Mesendoderm (in vitro differentiated cells): ENCODE measurements around the gene IFNGR1.

Experiments used
- DNase-seq: peaks from one replicate; pipeline ENCODE4 v3.0.0; 2013
- H2AK5ac ChIP-seq: 2 replicates; pipeline ENCODE4 v1.6.1; 2013; ENCODE audit warnings: low read length, inconsistent platforms
- H2BK120ac ChIP-seq: 2 replicates; pipeline ENCODE4 v1.6.1; 2013; ENCODE audit warnings: low read depth, mild to moderate bottlenecking, low read length, moderate library complexity, mixed read lengths
- H2BK15ac ChIP-seq: replicated peaks from 2 replicates; pipeline ENCODE4 v1.6.1; 2013; ENCODE audit warnings: low read depth, mild to moderate bottlenecking, moderate library complexity
- H2BK5ac ChIP-seq: 2 replicates; pipeline ENCODE4 v1.6.1; 2013; ENCODE audit warnings: low read length, inconsistent platforms
- H3K18ac ChIP-seq: 2 replicates; pipeline ENCODE4 v1.6.1; 2013; ENCODE audit warnings: mild to moderate bottlenecking, low read length, mixed read lengths
- H3K23ac ChIP-seq: one replicate; pipeline ENCODE4 v1.6.1; 2013; ENCODE audit warnings: low read length
- H3K27ac ChIP-seq: 2 replicates; pipeline ENCODE4 v1.5.1; 2013; ENCODE audit warnings: low read depth, mild to moderate bottlenecking, inconsistent platforms, low read length, moderate library complexity
- H3K27me3 ChIP-seq: 2 replicates; pipeline ENCODE4 v1.6.1; 2013; ENCODE audit warnings: low read length, control low read depth, mild to moderate bottlenecking, inconsistent platforms; ENCODE audit not compliant: insufficient read depth, poor library complexity
- H3K36me3 ChIP-seq: 2 replicates; pipeline ENCODE4 v1.6.1; 2013; ENCODE audit warnings: low read length, inconsistent platforms; ENCODE audit not compliant: control insufficient read depth, insufficient read depth
- H3K4ac ChIP-seq: one replicate; pipeline ENCODE4 v1.6.1; 2013; ENCODE audit warnings: low read depth, mild to moderate bottlenecking, low read length, moderate library complexity
- H3K4me1 ChIP-seq: 2 replicates; pipeline ENCODE4 v1.6.1; 2013; ENCODE audit warnings: low read depth, low read length, inconsistent platforms; ENCODE audit not compliant: control insufficient read depth
- H3K4me2 ChIP-seq: 2 replicates; pipeline ENCODE4 v1.6.1; 2013; ENCODE audit warnings: low read length
- H3K4me3 ChIP-seq: 2 replicates; pipeline ENCODE4 v1.5.1; 2013; ENCODE audit warnings: mild to moderate bottlenecking, low read length
- H3K56ac ChIP-seq: one replicate; pipeline ENCODE4 v1.6.1; 2013; ENCODE audit warnings: low read length
- H3K79me1 ChIP-seq: 2 replicates; pipeline ENCODE4 v1.6.1; 2013; ENCODE audit warnings: low read length, inconsistent platforms
- H3K79me2 ChIP-seq: 2 replicates; pipeline ENCODE4 v1.6.1; 2013; ENCODE audit warnings: mild to moderate bottlenecking, low read length; ENCODE audit not compliant: control insufficient read depth, insufficient read depth
- H3K9ac ChIP-seq: 2 replicates; pipeline ENCODE4 v1.6.1; 2013; ENCODE audit warnings: low read length, inconsistent platforms
- H4K5ac ChIP-seq: one replicate; pipeline ENCODE4 v1.6.1; 2013; ENCODE audit warnings: low read length
- H4K8ac ChIP-seq: one replicate; pipeline ENCODE4 v1.6.1; 2013; ENCODE audit warnings: low read depth, mild to moderate bottlenecking, control low read depth, low read length, moderate library complexity
- WGBS: extraction: QIAGEN DNeasy Blood & Tissue Kit; methylation state at CpG from one replicate; pipeline ENCODE4 v1.1.7; 2013; ENCODE audit warnings: low lambda C conversion rate, missing lambda C conversion rate; ENCODE audit not compliant: insufficient coverage; ENCODE audit errors: extremely low coverage; 5-methylcytosine and 5-hydroxymethylcytosine counted together

IFNGR1 gene

GRCh38 chr6:137227871-137228302 is 8.7 kb upstream of the IFNGR1 start:
- H2BK15ac ChIP-seq = no peak overlapping the region
- H3K4me2 ChIP-seq = no peak overlapping the region
- no peaks in the 10 kb centered on the region for H3K4me1 ChIP-seq
- no peak overlapping the region for H3K27ac ChIP-seq
- no peak overlapping the region for H3K9ac ChIP-seq
- H2AK5ac ChIP-seq = no peak overlapping the region
- H3K79me1 ChIP-seq = no peaks in the 10 kb centered on the region
- H3K56ac ChIP-seq = no peak overlapping the region
- no peak overlapping the region for H2BK120ac ChIP-seq
- no peak overlapping the region for H3K23ac ChIP-seq
- H4K5ac ChIP-seq = no peak overlapping the region
- no peak overlapping the region for H4K8ac ChIP-seq
- H3K4ac ChIP-seq = no peak overlapping the region
- no peaks in the 10 kb centered on the region for H3K79me2 ChIP-seq
- no CpG with 5 or more reads among the region's 4 CpGs for WGBS
- no peak overlapping the region for H3K4me3 ChIP-seq
- no peak overlapping the region for H2BK5ac ChIP-seq
- H3K27me3 ChIP-seq = no peaks in the 10 kb centered on the region
- no peaks in the 10 kb centered on the region for H3K36me3 ChIP-seq
- no peak for DNase-seq
- H3K18ac ChIP-seq = no peak overlapping the region

- WGBS = no CpG with 5 or more reads among the region's 4 CpGs
- H3K4me1 ChIP-seq = no peaks in the 10 kb centered on the region
Observed at GRCh38 chr6:137226697-137227096, 7.5 kb upstream of the IFNGR1 start.

GRCh38 chr6:137224799-137225198 is 5.6 kb upstream of the IFNGR1 start:
- H2BK15ac ChIP-seq = no peak overlapping the region
- no peak overlapping the region for H3K18ac ChIP-seq
- no peaks in the 10 kb centered on the region for H3K4me1 ChIP-seq
- H3K27ac ChIP-seq = no peak overlapping the region
- H3K79me2 ChIP-seq = no peaks in the 10 kb centered on the region
- H2AK5ac ChIP-seq = no peak overlapping the region
- no peak overlapping the region for H3K4me3 ChIP-seq
- no peak overlapping the region for H3K4me2 ChIP-seq
- H4K5ac ChIP-seq = no peak overlapping the region
- H3K36me3 ChIP-seq = no peaks in the 10 kb centered on the region
- no peak overlapping the region for H3K56ac ChIP-seq
- WGBS = no CpG with 5 or more reads among the region's 2 CpGs
- no peaks in the 10 kb centered on the region for H3K27me3 ChIP-seq
- H2BK5ac ChIP-seq = no peak overlapping the region
- H3K79me1 ChIP-seq = no peaks in the 10 kb centered on the region
- no peak overlapping the region for H4K8ac ChIP-seq
- H2BK120ac ChIP-seq = no peak overlapping the region
- no peak for DNase-seq
- H3K4ac ChIP-seq = no peak overlapping the region
- H3K23ac ChIP-seq = no peak overlapping the region
- no peak overlapping the region for H3K9ac ChIP-seq

More at GRCh38 chr6:137226697-137227096, 7.5 kb upstream of the IFNGR1 start:
- Histone ChIP-seq H3K4ac (no peak overlapping the region), H2AK5ac (no peak overlapping the region), H3K79me1 (no peaks in the 10 kb centered on the region), H3K79me2 (no peaks in the 10 kb centered on the region), H3K56ac (no peak overlapping the region), H3K4me3 (no peak overlapping the region), H2BK15ac (no peak overlapping the region), H4K8ac (no peak overlapping the region), H2BK5ac (no peak overlapping the region), H4K5ac (no peak overlapping the region), H3K27me3 (no peaks in the 10 kb centered on the region), H2BK120ac (no peak overlapping the region), H3K27ac (no peak overlapping the region), H3K23ac (no peak overlapping the region), H3K9ac (no peak overlapping the region), H3K4me2 (no peak overlapping the region), H3K36me3 (no peaks in the 10 kb centered on the region), H3K18ac (no peak overlapping the region)
- no peak for DNase-seq

GRCh38 chr6:137223370-137224131 is 4.4 kb upstream of the IFNGR1 start:
- Histone ChIP-seq H3K4me1 (no peaks in the 10 kb centered on the region), H3K23ac (no peak overlapping the region), H3K79me2 (peaks cover 3% of the 10 kb centered on the region), H3K18ac (no peak overlapping the region), H3K9ac (no peak overlapping the region), H3K36me3 (no peaks in the 10 kb centered on the region), H2BK120ac (no peak overlapping the region), H3K4me3 (no peak overlapping the region), H3K79me1 (peaks cover 3% of the 10 kb centered on the region), H2BK5ac (no peak overlapping the region), H3K56ac (no peak overlapping the region), H4K5ac (no peak overlapping the region), H3K4ac (no peak overlapping the region), H3K27ac (no peak overlapping the region), H3K4me2 (no peak overlapping the region), H2BK15ac (no peak overlapping the region), H4K8ac (no peak overlapping the region), H2AK5ac (no peak overlapping the region), H3K27me3 (no peaks in the 10 kb centered on the region)
- no CpG with 5 or more reads among the region's 6 CpGs for WGBS
- DNase-seq = no peak

- H3K4me1 ChIP-seq = peaks cover 4% of the 10 kb centered on the region
- H3K4me3 ChIP-seq = no peak overlapping the region
- DNase-seq = no peak
- H4K5ac ChIP-seq = no peak overlapping the region
- no peaks in the 10 kb centered on the region for H3K36me3 ChIP-seq
- H3K18ac ChIP-seq = no peak overlapping the region
- no peak overlapping the region for H2BK5ac ChIP-seq
- H4K8ac ChIP-seq = no peak overlapping the region
- no peak overlapping the region for H3K9ac ChIP-seq
- no peak overlapping the region for H2BK120ac ChIP-seq
- WGBS = no CpG with 5 or more reads among the region's 3 CpGs
- no peaks in the 10 kb centered on the region for H3K27me3 ChIP-seq
- H3K79me1 ChIP-seq = peaks cover 11% of the 10 kb centered on the region
- no peak overlapping the region for H3K56ac ChIP-seq
- no peak overlapping the region for H3K23ac ChIP-seq
- no peak overlapping the region for H3K4me2 ChIP-seq
- H3K27ac ChIP-seq = no peak overlapping the region
- H2AK5ac ChIP-seq = no peak overlapping the region
- H3K79me2 ChIP-seq = peaks cover 14% of the 10 kb centered on the region
- H3K4ac ChIP-seq = no peak overlapping the region
- H2BK15ac ChIP-seq = no peak overlapping the region
Observed at GRCh38 chr6:137222381-137222780, 3.2 kb upstream of the IFNGR1 start.
